HS-27A (cell line): ENCODE data around the gene INS.
"Not testable (repeated sequence)": the region's sequence is repeated elsewhere in the genome, so short reads cannot be mapped to it uniquely, and the experiment has no call there.

Source experiments
- DNase-seq: peaks from one replicate; pipeline ENCODE4 v3.0.0-alpha.2; 2012; ENCODE audit warnings: low read depth, missing footprints

Gene INS

DNA sequence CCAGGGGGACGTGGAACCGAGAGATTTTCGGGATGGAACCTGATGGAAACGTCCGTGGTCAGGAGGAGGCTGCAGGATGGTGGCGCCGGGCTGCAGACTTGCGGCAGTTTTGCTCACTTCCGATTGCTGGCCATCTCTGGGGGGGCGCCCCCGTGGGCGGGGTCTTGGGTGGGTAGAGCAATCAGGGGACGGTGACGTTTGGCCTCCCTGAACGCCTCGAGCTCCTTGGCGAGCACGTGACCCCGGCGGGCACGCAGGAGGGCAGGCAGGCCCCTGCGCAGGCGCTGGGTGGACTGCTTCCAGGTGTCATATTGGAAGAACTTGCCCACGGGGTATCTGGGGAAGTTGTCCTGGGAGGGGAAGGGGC is 28.2 kb downstream of the INS start:
- no peak for DNase-seq

GRCh38 chr11:2132246-2132645 is 28.8 kb downstream of the INS start:
- no peak for DNase-seq

- DNase-seq = no peak
These were observed 29.4 kb downstream of the INS start for GRCh38 chr11:2131371-2132236.

DNA sequence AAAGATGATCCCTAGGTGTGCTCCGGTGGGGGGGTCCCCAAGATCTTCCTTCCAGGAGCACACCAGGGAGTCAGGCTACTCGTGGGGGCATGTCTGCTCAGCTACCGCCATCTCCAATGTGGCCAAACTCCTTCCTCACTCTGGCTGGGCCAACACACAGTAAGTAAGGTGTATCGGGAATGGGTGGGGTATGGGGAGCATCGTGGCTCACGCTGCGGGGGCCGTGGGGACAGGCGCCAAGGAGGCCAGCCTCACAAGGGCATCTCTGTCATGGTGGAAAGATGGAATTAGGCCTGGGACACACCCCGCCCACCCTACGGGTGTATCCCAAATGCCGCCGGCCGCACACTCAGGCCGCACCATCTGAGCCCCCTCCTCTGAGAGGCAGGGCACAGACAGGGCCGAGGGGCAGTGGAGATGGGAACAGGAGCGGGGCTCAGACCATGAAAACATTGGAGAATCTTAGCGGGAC is 30.1 kb downstream of the INS start:
- DNase-seq = no peak

GRCh38 chr11:2129699-2130366 is 31.2 kb downstream of the INS start:
- DNase-seq = no peak

DNA sequence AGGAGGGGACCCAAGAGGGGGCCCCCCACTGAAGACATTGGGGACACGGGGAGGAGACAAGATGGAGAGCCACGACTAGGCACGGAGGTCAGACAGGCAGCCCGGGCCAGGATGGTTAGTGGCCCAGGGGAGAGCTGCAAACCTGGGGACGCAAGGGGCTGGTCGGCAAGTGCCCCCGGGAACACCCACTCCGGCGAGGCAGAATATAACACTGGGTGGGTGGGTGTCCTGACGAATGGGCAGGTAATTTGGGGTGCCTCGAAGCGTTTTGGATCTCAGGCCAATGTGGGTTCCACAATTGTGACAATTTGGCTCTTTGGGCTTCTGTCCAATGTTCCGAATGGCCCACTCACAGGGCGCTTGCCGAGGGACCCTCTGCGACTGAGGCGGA is 31.7 kb downstream of the INS start:
- DNase-seq = no peak

GRCh38 chr11:2128511-2129307 is 32.3 kb downstream of the INS start:
- DNase-seq = no peak

- no peak for DNase-seq
These were observed 32.9 kb downstream of the INS start for GRCh38 chr11:2128130-2128510.

DNA sequence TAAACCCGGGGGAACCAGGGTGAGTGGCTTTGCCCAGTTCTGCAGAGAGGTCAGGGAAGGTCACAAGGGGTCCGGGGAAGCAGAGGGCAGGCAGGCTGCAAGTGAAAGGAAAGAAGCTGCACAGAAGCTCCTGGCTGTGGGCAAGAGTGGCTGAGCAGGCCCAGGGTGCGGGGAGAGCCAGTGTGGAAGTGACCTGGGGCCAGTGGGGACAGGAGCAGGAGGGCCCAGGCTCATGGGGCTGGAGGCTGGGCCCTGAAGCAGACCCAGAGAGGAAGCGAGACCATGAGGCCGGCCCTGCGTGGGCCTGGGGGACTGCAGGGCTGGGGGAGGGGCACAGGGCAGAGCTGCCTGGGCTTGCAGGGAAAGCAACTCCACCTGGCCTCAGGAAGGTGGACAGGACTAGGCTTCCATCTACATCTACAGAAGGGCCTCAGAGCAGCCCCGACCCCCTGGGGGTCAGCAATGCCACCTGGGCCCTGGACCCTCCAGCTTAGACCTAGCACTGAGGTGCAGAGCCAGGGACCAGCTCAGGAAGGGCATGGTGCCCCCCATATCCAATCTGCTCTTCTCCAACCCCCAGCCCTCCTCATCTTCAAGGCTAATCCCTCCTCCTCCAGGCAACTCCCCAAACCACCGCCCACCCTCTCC is 33.4 kb downstream of the INS start:
- no peak for DNase-seq

GRCh38 chr11:2126520-2127085 is 34.4 kb downstream of the INS start:
- no peak for DNase-seq

DNA sequence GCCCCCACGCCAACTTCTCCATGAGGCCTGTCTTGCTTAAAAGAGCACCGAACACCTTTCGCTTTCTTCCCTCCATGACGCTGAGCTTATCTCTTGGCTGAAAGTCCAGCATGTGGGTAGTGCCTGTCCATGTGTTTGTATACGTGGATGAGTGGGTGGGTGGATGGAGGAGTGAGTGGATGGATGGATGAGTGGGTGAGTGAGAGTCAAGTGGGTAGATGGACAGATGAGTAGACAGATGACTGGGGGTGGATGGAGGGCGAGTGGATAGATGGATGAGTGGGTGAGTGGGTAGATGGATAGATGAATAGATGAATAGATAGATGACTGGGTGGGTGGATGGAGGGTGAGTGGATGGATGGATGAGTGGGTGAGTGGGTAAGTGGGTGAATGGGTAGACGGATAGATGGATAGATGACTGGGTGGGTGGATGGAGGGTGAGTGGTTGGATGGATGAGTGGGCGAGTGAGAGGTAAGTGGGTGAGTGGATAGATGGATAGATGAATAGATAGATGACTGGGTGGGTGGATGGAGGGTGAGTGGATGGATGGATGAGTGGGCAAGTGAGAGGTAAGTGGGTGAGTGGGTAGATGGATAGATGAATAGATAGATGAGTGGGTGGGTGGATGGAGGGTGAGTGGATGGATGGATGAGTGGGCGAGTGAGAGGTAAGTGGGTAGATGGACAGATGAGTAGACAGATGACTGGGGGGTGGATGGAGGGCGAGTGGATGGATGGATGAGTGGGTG is 36.1 kb downstream of the INS start:
- DNase-seq = not testable (repeated sequence)

- no peak for DNase-seq
These were observed 37.4 kb downstream of the INS start for GRCh38 chr11:2123628-2123960.

DNA sequence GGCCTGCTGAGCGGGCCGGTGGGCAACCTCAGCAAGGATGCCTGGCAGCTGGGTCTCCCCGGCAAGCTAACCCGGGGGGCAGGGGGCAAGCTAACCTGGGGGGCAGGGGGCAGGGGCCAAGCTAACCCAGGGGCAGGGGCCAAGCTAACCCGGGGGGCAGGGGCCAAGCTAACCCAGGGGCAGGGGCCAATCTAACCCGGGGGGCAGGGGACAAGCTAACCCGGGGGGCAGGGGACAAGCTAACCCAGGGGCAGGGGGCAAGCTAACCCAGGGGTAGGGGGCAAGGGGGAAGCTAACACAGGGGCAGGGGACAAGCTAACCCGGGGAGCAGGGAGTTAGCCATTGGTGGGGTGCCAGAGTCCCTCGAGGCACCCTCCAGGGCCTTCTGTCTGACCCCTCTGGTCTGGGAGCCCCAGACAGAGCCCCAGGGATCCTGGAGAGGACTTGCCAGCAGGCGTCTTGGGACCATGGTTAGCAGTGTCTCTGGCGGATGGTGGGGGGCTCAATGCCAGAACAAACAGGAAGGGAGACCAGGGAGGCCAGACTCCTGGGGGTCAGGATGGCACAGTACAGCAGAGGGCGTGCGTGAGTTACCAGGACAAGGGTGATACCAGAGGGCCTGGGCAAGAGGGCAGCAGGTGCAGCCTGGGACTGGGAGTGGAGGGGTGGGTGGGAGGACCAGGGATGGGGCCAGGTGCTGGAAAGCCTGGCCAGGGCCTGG is 37.9 kb downstream of the INS start:
- DNase-seq = no peak

DNA sequence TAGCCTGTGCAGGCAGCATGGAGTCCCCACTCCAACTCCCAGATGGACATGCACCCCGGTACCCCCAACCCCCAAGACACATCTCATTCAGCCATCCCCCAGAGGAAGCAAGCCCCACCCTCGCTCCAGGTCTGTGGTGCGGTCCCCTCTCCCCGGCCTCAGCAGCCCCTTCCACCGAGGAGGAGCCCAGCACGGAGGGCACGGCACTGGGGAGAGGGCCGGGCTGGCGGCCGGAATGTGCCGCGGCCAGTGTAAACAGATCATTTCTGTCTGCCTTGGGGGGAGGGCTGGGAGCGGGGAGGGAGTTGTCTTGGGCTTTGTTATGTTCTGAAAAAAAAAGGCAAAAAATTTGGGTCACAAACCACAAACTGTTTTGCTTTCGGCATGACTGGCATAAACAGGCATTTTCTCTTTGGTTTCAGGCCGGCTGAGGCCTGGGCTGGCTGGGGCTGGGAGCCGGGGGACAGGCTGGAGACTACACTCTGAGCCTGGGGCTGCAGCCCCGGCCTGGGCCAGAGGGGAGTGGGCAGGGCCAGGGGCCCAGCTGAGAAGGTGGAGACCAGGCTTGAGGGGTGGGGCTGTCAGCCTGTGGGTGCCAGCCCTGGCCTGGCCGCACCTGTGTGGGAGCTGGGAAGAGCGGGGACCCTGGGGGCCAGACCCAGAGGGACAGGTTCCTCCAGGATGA is 38.6 kb downstream of the INS start:
- no peak for DNase-seq

DNA sequence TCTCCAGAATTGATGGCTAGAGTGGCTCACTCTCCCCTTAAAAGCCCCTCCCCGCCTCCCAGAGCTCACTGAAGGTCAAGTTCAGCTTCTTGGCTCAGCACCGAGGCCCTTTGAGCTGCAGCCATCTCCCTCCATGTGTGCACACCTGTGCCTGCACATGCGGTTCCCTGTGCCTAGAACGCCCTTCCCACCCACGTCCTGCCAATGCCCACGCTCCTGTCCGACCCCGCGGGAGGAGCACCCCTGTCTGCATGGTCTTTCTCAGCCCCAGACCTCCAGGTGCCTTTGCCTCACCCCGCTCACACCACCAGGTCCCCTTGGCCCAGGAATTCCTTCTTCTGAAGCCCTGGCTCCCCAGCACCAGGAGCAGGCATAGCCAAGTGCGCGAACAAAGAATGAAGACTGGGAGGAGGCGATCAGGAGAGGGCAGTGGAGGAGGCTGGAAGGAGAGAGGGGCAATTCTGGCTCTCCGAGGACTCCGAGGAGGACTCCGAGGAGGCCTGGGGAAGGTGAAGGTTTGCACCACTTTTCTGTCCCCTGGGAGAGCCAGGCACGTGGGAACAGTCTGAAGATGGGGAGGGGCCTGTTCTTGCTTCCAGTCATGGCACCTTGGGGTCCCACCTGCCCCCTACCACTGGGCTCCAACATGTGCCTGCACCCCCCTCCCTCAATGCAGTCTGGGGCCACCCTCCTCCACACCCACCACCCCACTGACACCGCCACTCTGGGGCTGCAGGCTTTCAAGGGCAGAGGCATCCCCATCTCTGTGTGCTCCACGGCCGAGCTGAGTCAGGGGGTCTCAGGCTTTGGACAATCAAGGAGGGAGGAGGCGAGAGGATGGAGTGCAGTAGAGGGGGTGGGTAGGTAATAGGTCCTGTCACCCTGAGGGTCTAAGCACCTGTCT is 39.5 kb downstream of the INS start:
- no peak for DNase-seq

DNA sequence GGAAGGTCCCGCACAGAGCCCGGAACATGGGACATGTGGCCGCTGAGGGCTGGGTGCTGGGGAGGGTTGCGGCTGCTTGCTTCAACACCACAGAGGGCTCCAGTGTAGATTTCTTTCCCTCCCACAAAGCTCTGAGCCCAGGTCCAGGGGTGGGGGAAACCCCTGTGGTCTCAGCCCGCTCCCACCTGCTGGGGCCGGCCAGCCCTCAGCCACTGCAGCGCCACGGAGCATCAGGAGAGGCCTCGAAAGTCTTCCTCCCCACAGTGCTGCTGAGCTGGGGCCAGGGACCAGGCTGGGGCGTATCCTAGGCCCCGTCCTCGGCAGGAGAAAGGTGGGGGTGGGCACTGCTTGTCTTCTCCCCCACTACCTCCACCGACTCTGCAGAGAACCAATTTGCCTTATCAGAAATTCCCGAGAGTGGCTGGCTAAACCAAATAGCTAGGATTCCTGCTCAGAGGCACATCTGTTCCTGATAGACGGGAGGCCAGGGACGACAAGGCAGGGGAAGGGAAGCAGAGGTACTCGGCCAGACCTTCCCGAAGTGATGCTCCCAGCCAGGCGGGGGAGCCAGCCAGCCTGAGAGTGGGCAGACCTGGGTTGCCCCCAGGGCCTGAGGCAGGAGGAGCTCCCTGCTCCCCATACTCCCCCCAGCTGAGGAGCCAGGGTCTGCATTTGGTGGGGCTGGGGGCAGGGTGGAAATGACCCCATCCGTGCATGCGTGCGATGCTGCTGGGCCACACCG is 40.5 kb downstream of the INS start:
- DNase-seq = no peak

DNA sequence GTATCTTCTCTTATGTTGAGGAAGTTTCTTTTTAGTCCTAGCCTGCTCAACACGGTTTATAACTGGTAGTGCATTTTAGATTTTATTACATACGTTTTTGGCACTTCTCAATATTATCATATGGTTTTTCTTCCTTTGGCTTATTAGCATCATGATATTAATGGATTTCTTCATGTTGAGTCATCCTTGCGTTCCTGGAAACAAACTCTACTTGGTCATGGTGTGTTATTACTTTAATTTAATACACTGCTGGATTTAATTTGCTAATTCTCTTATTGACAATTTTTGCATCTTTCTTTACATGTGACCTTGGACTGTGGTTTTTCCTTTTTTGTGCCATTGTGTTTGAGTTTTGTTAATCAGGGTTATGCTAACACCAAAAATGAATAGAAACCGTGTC is 42.3 kb downstream of the INS start:
- no peak for DNase-seq

- DNase-seq = no peak
These were observed 44.3 kb downstream of the INS start for GRCh38 chr11:2116680-2117079.
